RWPE1 (cell line): Measurements from ENCODE around the gene DGKQ.
"Not testable (repeated sequence)": the region's sequence is repeated elsewhere in the genome, so short reads cannot be mapped to it uniquely, and the experiment has no call there.

ENCODE experiments used
- CTCF ChIA-PET: fragments of 350-600 bp; sonication (Branson Sonifier 250); formaldehyde crosslinking; extraction: SDS; loops from one replicate; lab custom pipeline; 2021; lab: Yijun Ruan, JAX
- POLR2A ChIA-PET: fragments of 400-600 bp; formaldehyde crosslinking; extraction: SDS; loops from one replicate; lab custom pipeline; 2020; ENCODE audit warnings: antibody characterized with exemption; ENCODE audit not compliant: low non-redundant PET; lab: Yijun Ruan, JAX
- DNase-seq: peaks from one replicate; pipeline ENCODE4 v3.0.0; 2012; ENCODE audit warnings: low spot score
- H3K27ac ChIP-seq: fragments of 450-650 bp; 2 replicates; pipeline ENCODE4 v1.5.1; 2017
- TF ChIP-seq, protein P1 (sequence below): fragments of 450-650 bp; conservative IDR thresholded peaks from 2 replicates; pipeline ENCODE4 v1.5.1; 2017; ENCODE audit warnings: low read depth, mild to moderate bottlenecking

Gene DGKQ

DNA sequence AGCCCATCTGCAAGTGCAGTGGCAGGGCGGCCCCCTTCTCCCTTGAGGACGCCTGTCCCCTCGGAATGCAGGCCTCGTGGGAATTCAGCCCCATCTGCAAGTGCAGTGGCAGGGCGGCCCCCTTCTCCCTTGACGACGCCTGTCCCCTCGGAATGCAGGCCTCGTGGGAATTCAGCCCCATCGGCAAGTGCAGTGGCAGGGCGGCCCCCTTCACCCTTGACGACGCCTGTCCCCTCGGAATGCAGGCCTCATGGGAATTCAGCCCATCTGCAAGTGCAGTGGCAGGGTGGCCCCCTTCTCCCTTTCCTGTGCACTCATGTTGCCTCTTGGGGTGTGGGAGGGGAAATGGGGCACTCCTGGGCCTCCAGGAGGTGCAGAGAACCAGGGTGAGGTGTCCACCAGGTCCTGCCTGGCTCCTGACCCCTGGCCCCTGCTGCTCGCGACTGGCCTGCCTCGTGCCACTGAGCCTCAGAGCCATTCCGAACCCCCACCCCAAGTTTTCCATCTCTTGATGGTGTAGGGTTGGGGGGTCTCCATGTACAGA is 26.6 kb upstream of the DGKQ start:
- POLR2A ChIA-PET: no interaction called here
- CTCF ChIA-PET: no interaction called here
- H3K27ac ChIP-seq: no peak overlapping the region
- no peak for DNase-seq
- TF ChIP-seq, protein P1, sequence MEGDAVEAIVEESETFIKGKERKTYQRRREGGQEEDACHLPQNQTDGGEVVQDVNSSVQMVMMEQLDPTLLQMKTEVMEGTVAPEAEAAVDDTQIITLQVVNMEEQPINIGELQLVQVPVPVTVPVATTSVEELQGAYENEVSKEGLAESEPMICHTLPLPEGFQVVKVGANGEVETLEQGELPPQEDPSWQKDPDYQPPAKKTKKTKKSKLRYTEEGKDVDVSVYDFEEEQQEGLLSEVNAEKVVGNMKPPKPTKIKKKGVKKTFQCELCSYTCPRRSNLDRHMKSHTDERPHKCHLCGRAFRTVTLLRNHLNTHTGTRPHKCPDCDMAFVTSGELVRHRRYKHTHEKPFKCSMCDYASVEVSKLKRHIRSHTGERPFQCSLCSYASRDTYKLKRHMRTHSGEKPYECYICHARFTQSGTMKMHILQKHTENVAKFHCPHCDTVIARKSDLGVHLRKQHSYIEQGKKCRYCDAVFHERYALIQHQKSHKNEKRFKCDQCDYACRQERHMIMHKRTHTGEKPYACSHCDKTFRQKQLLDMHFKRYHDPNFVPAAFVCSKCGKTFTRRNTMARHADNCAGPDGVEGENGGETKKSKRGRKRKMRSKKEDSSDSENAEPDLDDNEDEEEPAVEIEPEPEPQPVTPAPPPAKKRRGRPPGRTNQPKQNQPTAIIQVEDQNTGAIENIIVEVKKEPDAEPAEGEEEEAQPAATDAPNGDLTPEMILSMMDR: no peak

DNA sequence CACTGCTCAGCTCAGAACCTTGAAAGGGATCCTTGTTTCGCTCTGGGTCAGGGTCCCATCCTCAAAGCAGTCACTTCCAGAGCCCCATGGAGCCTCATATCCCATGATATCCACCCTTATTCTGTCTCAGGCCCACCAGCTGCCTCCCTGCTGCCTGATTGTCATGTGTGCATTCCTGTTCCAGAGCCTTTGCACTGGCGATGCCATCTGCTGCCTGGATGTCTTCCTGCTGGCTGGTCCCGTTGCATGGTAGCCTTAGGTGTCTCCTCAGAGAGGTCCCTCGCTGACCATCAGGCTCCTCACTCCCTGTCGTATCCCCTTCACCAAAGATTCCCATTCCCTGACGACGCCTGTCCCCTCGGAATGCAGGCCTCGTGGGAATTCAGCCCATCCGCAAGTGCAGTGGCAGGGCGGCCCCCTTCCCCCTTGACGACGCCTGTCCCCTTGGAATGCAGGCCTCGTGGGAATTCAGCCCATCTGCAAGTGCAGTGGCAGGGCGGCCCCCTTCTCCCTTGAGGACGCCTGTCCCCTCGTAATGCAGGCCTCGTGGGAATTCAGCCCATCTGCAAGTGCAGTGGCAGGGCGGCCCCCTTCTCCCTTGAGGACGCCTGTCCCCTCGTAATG is 26.0 kb upstream of the DGKQ start:
- POLR2A ChIA-PET, H3K27ac ChIP-seq, CTCF ChIA-PET, DNase-seq: not testable (repeated sequence)

DNA sequence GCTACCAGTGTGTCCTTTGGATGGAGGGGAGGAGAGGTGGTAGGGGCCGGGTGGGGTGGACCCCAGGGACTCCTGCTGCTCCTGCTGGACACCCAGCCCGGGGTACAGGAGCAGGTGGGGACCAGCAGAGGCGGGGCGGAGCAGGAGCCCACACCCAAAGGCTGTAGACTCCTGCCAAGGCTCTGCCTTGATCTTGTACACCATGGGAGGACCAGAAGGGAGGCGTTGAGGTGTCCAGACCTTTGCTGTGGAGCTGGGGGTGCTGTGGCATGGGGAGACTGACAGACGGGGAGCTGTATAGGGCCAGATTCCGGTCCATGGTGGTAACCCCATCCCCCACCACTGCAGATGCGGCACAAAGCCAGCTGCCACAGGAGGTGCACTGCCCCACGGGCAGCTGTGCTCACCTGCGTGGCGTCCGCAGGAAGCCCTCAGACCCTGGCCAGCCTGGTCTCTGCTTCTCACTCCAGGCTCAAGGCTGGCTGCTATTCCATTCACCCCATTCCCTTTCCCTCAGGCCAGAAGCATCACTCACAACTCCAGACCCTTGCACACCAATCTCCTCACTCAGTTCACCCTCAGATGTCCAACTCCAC is 24.8 kb upstream of the DGKQ start:
- CTCF ChIA-PET: interaction anchor here (0.6 kb wide), 1 partner anchor 26 kb away, joined by 4 read pairs; no protein-coding TSS in a partner anchor
- no peak overlapping the region for H3K27ac ChIP-seq
- no peak for DNase-seq
- TF ChIP-seq, protein P1: no peak
- POLR2A ChIA-PET: no interaction called here

DNA sequence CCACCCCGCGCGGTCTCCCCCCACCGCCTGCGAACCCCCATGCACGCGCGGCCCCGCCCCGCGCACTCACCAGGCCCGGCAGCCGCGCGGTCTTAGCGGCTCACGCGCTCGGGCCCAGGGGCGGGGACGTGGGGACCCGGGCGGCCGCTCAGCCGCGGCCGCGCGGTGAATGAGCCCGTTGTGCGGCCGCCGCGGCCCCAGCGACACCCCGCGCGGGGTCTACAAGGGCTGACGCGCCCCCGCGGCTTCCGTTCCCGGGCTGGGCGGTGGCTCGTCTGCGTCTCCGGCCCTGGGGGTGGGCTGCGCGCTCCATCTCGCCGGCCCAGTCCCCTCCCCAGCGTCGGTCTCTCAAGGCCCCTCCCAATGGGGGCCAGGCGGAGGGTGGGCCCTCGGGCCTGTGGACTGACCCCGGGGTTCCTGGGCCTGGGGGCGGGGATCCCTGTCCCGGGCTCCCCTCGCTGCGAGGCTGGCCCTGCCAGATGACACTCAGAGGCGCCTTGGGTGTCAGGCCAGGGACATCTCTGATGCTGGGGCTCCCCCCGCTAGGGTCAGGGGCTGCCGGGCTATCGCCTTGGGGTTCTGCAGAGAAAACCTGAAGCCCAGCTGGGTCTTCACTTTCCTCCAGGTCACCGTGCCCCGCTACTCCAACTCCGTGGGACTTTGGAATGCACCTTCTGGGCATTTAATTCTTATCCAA is 24.2 kb upstream of the DGKQ start:
- TF ChIP-seq, protein P1: no peak
- CTCF ChIA-PET: no interaction called here
- POLR2A ChIA-PET: no interaction called here
- no peak for DNase-seq
- no peak overlapping the region for H3K27ac ChIP-seq

DNA sequence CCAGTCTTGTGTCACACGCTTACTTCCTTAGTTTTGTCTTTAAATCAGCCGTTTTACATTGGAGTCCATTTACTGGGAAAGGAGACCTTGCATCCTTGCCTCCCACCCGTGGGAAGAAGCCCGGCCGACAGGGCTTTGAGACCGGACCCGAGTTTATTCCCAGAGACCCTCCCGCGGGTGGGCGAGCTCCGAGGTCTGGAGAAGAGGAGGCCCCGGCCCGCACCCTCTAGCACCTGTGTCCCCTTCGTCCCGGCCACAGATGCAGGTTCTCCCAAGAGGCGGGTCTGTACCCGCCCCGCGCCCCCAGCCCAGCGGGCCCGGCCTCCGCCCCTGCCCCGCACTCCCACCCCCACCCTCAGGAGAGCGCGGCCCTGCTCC is 23.6 kb upstream of the DGKQ start:
- TF ChIP-seq, protein P1: no peak
- POLR2A ChIA-PET: no interaction called here
- CTCF ChIA-PET: no interaction called here
- H3K27ac ChIP-seq: no peak overlapping the region
- no peak for DNase-seq

DNA sequence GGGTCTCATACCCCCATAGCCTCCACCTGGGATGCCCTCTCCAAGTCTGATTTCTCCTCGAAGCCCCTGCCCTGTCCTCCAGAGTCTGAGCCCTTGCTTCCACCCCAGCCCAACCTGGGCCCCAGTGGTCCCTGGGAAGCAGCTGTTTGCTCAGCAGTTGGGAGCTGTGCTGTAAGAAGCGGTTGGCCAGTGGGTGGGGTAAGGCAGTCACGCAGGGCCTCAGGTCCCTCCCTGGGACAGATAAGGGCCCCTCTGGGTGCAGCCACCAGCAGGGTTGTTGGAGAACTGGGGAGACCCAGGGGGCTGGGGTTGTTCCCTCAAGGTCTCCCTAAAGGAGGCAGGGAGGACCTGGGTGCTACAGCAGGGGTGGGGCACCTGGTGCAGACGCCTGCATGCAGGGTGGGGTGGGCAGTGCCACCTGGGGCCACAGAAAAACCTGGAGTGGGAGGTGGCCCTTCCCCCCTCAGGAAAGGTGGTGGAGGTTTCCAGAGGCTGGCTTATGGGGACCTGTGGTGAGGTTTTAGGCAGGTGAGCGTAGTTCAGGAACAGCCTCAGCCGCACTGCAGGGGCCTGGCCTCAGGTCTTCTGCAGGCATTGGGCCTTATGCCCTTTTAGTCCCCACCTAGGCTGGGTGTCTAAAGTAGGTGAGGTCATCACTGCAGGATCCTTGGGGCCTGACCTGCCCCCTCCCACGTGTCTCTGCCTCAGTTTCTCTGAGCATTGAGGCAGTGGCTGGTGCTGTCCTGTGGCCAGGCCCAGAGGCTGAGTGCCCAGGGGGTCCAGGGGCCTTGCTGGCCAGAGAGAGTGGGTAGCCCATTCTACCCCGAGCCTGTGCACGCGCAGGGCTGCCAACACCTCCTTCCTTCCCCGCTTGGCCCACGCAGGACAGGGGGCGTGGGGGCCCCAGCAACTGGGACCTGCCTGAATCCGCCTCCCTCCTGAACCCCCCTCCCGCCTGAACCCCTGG is 22.9 kb upstream of the DGKQ start:
- no peak overlapping the region for H3K27ac ChIP-seq
- CTCF ChIA-PET: no interaction called here
- TF ChIP-seq, protein P1: no peak
- no peak for DNase-seq
- POLR2A ChIA-PET: no interaction called here
